ENCODE measurements around the gene ZMPSTE24. TPM values are rescaled to one million over a fixed set of nuclear protein-coding genes. Genes with fewer than 3 reads are reported as not detected.

Gene ZMPSTE24
- total RNA-seq, 1 experiment from 2014 or later, result 65.4 TPM

DNA sequence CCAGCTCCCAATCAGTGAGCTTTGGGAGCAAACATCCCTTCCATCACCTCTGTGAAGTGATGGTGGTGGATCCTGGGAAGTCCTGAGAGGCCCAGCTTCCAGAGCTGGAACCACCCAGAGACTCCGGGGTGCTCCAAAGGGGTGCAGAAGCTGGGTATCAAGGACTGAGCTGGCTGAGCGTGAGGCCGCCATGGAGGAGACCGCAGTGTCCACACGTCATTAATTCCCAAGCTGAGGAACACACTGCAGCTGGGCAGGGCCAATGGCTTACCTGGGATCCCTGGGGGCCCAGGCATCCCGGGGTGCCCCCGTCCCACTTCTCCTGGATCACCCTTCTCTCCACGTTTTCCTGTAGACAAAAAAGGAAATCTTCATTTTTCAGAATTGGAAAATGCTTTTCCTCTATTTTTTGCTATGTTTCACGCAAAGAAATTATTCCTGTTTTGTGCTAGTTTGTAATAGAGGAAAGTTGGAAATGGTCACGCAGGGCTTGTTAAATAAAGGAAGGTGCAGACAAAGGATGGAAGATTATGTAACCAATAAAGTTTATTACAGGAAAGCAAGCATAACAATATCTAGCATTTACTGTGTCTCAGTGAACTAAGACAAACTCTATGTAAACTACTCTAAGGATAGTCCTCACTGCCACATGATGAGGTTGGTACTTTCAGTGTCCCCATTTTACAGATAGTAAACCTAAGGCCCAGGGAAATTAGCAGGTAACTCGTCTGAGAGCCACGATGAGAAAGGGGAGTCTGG is 43.7 kb downstream of the ZMPSTE24 start:
- Histone ChIP-seq H3K4me1 (ENCODE audit: control insufficient read depth, insufficient read depth, low read length) (no peaks in the 10 kb centered on the region), H3K27ac (ENCODE audit: low read length) (no peak overlapping the region), H3K36me3 (ENCODE audit: control insufficient read depth, insufficient read depth, low read length) (no peaks in the 10 kb centered on the region), H3K9me3 (ENCODE audit: control insufficient read depth, insufficient read depth, low read depth, low read length) (no peaks in the 10 kb centered on the region), H3K27me3 (ENCODE audit: control insufficient read depth, insufficient read depth, low read length) (no peaks in the 10 kb centered on the region), H3K4me3 (ENCODE audit: low read depth in 2 of 2, low read length in 2 of 2) (no peak overlapping the region)
- CTCF ChIA-PET, result no interaction called here
- TF ChIP-seq SIN3A (IDR thresholded peaks at IDR 0.05; ENCODE audit: borderline replicate concordance, insufficient read depth, low read depth, low read length) (no peak), POLR2AphosphoS5 (IDR thresholded peaks at IDR 0.05; ENCODE audit: low read depth, low read length) (no peak), TCF7L2 (IDR thresholded peaks at IDR 0.05; ENCODE audit: low read depth, low read length) (no peak)
- TF ChIP-seq, protein P1, sequence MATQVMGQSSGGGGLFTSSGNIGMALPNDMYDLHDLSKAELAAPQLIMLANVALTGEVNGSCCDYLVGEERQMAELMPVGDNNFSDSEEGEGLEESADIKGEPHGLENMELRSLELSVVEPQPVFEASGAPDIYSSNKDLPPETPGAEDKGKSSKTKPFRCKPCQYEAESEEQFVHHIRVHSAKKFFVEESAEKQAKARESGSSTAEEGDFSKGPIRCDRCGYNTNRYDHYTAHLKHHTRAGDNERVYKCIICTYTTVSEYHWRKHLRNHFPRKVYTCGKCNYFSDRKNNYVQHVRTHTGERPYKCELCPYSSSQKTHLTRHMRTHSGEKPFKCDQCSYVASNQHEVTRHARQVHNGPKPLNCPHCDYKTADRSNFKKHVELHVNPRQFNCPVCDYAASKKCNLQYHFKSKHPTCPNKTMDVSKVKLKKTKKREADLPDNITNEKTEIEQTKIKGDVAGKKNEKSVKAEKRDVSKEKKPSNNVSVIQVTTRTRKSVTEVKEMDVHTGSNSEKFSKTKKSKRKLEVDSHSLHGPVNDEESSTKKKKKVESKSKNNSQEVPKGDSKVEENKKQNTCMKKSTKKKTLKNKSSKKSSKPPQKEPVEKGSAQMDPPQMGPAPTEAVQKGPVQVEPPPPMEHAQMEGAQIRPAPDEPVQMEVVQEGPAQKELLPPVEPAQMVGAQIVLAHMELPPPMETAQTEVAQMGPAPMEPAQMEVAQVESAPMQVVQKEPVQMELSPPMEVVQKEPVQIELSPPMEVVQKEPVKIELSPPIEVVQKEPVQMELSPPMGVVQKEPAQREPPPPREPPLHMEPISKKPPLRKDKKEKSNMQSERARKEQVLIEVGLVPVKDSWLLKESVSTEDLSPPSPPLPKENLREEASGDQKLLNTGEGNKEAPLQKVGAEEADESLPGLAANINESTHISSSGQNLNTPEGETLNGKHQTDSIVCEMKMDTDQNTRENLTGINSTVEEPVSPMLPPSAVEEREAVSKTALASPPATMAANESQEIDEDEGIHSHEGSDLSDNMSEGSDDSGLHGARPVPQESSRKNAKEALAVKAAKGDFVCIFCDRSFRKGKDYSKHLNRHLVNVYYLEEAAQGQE (IDR thresholded peaks at IDR 0.05; ENCODE audit: insufficient read depth in 1 of 2, low read depth in 2 of 2, low read length in 1 of 2), result no peak
- TF ChIP-seq, protein P2, sequence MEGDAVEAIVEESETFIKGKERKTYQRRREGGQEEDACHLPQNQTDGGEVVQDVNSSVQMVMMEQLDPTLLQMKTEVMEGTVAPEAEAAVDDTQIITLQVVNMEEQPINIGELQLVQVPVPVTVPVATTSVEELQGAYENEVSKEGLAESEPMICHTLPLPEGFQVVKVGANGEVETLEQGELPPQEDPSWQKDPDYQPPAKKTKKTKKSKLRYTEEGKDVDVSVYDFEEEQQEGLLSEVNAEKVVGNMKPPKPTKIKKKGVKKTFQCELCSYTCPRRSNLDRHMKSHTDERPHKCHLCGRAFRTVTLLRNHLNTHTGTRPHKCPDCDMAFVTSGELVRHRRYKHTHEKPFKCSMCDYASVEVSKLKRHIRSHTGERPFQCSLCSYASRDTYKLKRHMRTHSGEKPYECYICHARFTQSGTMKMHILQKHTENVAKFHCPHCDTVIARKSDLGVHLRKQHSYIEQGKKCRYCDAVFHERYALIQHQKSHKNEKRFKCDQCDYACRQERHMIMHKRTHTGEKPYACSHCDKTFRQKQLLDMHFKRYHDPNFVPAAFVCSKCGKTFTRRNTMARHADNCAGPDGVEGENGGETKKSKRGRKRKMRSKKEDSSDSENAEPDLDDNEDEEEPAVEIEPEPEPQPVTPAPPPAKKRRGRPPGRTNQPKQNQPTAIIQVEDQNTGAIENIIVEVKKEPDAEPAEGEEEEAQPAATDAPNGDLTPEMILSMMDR (IDR thresholded peaks at IDR 0.05), result no peak
- intact Hi-C loops (cut with micrococcal nuclease; ENCODE audit: unreplicated experiment) (no loop called here), in situ Hi-C loops (cut with HindIII; ENCODE audit: low pct_unique_long_range_greater_than_20kb, low sequenced_read_pairs) (no loop called here)
- POLR2A ChIA-PET, result no interaction called here
- no peak for ATAC-seq
- no TSS peak for BruUV-seq (replicated peaks)
- no peak for DNase-seq (ENCODE audit: low read depth, low spot score)

DNA sequence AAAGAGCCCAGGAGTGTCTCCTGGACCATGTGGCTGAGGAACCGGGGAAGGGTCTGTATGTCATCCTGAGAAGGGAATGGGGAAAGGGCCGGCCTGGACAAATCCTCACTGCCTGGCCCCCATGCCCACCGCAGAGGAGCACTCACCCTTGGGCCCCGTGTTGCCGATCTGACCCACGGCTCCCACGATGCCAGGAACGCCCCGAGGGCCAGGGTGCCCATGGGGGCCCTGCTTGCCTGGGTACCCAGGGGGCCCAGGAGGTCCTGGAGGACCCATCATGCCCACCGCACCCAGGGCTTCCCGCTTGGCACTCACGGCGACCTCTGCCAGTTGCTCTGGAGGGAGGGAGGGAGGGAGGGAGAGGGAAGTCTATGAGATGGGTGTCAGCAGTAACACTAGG is 44.4 kb downstream of the ZMPSTE24 start:
- no peaks in the 10 kb centered on the region for H3K9me3 ChIP-seq (ENCODE audit: control insufficient read depth, insufficient read depth, low read depth, low read length)
- no peaks in the 10 kb centered on the region for H3K4me1 ChIP-seq (ENCODE audit: control insufficient read depth, insufficient read depth, low read length)
- intact Hi-C loops (cut with micrococcal nuclease; ENCODE audit: unreplicated experiment), result no loop called here
- ChIA-PET CTCF (no interaction called here), POLR2A (no interaction called here)
- no peaks in the 10 kb centered on the region for H3K27me3 ChIP-seq (ENCODE audit: control insufficient read depth, insufficient read depth, low read length)
- H3K36me3 ChIP-seq (ENCODE audit: control insufficient read depth, insufficient read depth, low read length), result no peaks in the 10 kb centered on the region
- no peak overlapping the region for H3K27ac ChIP-seq (ENCODE audit: low read length)
- TF ChIP-seq, protein P1 (IDR thresholded peaks at IDR 0.05; ENCODE audit: insufficient read depth in 1 of 2, low read depth in 2 of 2, low read length in 1 of 2), result no peak
- TF ChIP-seq POLR2AphosphoS5 (IDR thresholded peaks at IDR 0.05; ENCODE audit: low read depth, low read length) (no peak), SIN3A (IDR thresholded peaks at IDR 0.05; ENCODE audit: borderline replicate concordance, insufficient read depth, low read depth, low read length) (no peak), TCF7L2 (IDR thresholded peaks at IDR 0.05; ENCODE audit: low read depth, low read length) (no peak)
- TF ChIP-seq, protein P2 (IDR thresholded peaks at IDR 0.05), result no peak
- DNase-seq (ENCODE audit: low read depth, low spot score), result no peak
- in situ Hi-C loops (cut with HindIII; ENCODE audit: low pct_unique_long_range_greater_than_20kb, low sequenced_read_pairs), result no loop called here
- BruUV-seq (replicated peaks), result no TSS peak
- no peak overlapping the region for H3K4me3 ChIP-seq (ENCODE audit: low read depth in 2 of 2, low read length in 2 of 2)
- no peak for ATAC-seq
